Esophagus muscularis mucosa (tissue), 4 donors: ENCODE data around the gene KCNQ1.

ENCODE experiments used
- EP300 ChIP-seq: sonication (generic); formaldehyde crosslinking; IDR thresholded peaks from one replicate; pipeline ENCODE4 v1.6.1; 2017; ENCODE audit warnings: antibody characterized with exemption
- POLR2A ChIP-seq: fragments of 450-650 bp; IDR thresholded peaks from one replicate; pipeline ENCODE4 v1.6.1; 2017; ENCODE audit warnings: antibody characterized with exemption, moderate library complexity, mild to moderate bottlenecking, low read depth
- TF ChIP-seq, protein P1 (sequence below), 3 experiments: fragments of 200-600 bp in 2 of 3; fragments of 450-650 bp in 1 of 3; sonication (generic) in 2 of 3; IDR thresholded peaks; one replicate each; pipeline ENCODE4 v1.5.1; 2017 to 2019; ENCODE audit warnings: antibody characterized with exemption in 3 of 3, mild to moderate bottlenecking in 2 of 3, moderate library complexity in 1 of 3

DNA sequence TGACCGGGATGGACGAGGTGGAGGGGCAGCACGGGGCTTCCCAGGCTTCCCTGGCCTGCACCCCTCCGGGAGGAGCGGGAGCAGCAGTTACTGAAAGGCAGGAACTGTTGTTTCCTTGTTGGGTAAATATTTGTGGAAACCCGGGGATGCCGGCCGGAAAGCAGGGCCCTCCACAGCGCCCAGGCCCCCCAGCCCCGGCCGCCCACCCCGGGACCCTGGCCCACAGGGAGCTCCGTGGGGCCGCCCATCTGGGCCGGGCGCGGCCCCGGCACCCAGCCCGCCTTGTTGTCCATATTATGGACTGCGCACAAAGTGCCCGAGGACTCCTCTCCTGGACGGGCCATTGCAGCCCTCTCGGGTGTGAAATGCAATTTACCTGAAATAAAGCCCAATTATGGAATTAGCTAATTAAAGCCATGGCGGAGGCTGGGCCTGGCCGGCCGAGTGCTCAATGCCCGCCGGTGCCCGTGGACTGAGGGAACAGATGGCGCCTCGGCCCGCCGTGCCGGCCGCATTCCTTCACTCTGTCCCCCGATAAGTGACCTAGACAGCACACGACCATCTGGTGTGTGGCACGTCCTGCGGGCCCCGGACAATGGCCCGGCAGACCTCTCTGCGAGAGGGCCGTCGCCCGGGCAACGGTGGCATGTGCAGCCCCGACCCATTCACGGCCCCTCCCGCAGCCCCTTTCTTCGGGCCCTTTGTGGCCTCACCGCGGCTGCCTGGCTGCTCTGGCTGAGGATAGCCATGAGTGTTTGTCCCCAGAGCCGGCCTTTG lies 405.4 kb downstream of the KCNQ1 start:
- TF ChIP-seq, protein P1, sequence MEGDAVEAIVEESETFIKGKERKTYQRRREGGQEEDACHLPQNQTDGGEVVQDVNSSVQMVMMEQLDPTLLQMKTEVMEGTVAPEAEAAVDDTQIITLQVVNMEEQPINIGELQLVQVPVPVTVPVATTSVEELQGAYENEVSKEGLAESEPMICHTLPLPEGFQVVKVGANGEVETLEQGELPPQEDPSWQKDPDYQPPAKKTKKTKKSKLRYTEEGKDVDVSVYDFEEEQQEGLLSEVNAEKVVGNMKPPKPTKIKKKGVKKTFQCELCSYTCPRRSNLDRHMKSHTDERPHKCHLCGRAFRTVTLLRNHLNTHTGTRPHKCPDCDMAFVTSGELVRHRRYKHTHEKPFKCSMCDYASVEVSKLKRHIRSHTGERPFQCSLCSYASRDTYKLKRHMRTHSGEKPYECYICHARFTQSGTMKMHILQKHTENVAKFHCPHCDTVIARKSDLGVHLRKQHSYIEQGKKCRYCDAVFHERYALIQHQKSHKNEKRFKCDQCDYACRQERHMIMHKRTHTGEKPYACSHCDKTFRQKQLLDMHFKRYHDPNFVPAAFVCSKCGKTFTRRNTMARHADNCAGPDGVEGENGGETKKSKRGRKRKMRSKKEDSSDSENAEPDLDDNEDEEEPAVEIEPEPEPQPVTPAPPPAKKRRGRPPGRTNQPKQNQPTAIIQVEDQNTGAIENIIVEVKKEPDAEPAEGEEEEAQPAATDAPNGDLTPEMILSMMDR (IDR thresholded peaks at IDR 0.05), result no peak
- TF ChIP-seq POLR2A, result no peak
- TF ChIP-seq EP300, result no peak
